H1 (cell line): ENCODE results near the gene HHIP. TPM values are rescaled to one million over a fixed set of nuclear protein-coding genes. Genes with fewer than 3 reads are reported as not detected.

Experiments used
- CTCF ChIA-PET: fragments of 300-600 bp; sonication (Branson Sonifier 250); formaldehyde crosslinking; loops from one replicate; lab custom pipeline; 2021; ENCODE audit not compliant: partially characterized antibody; lab: Charles Lee
- POLR2A ChIA-PET: fragments of 300-600 bp; sonication (Branson Sonifier 250); formaldehyde crosslinking; loops from one replicate; lab custom pipeline; 2021; ENCODE audit warnings: inconsistent platforms; ENCODE audit not compliant: partially characterized antibody; lab: Charles Lee
- DNase-seq, 2 experiments: peaks; one replicate each; pipeline versions ENCODE4 v3.0.0 to v3.0.0-alpha.2; 2010 to 2022; ENCODE audit warnings: low spot score in 2 of 2, low read depth in 1 of 2, mixed read lengths in 1 of 2
- FAIRE-seq: peaks from 2 replicates; lab custom pipeline; 2011; peaks lifted over from hg19 to GRCh38; lab: Jason Lieb, UNC
- H2AFZ ChIP-seq: 2 replicates; pipeline ENCODE4 v1.8.1; 2012; ENCODE audit warnings: low read length, inconsistent platforms
- H2AK5ac ChIP-seq: 2 replicates; pipeline ENCODE4 v1.6.1; 2013; ENCODE audit warnings: low read depth, low read length
- H2BK120ac ChIP-seq: replicated peaks from 2 replicates; pipeline ENCODE3; 2013; ENCODE audit warnings: low read depth, low read length, inconsistent platforms
- H2BK12ac ChIP-seq: 2 replicates; pipeline ENCODE4 v1.6.1; 2013; ENCODE audit warnings: low read depth, low read length
- H2BK15ac ChIP-seq: 2 replicates; pipeline ENCODE4 v1.6.1; 2013; ENCODE audit warnings: low read length
- H2BK20ac ChIP-seq: 2 replicates; pipeline ENCODE4 v1.6.1; 2013; ENCODE audit warnings: low read length
- H2BK5ac ChIP-seq: 2 replicates; pipeline ENCODE4 v1.6.1; 2013; ENCODE audit warnings: low read depth, low read length
- H3K14ac ChIP-seq: 2 replicates; pipeline ENCODE4 v1.6.1; 2013; ENCODE audit warnings: inconsistent platforms; ENCODE audit not compliant: insufficient read length
- H3K18ac ChIP-seq: 2 replicates; pipeline ENCODE4 v1.6.1; 2013; ENCODE audit warnings: low read length; ENCODE audit errors: extremely low read depth
- H3K23ac ChIP-seq: 2 replicates; pipeline ENCODE4 v1.6.1; 2013; ENCODE audit warnings: inconsistent platforms; ENCODE audit not compliant: insufficient read length
- H3K23me2 ChIP-seq: 2 replicates; pipeline ENCODE4 v1.6.1; 2013; ENCODE audit warnings: low read depth, low read length
- H3K27ac ChIP-seq: 2 replicates; pipeline ENCODE4 v1.6.1; 2011; ENCODE audit warnings: low read depth, low read length, inconsistent platforms
- H3K27me3 ChIP-seq, 4 experiments: replicated peaks in 1 of 4; 1 replicate in 1 of 4; 2 replicates in 3 of 4; pipeline versions ENCODE4 v1.6.1 to v1.8.1; 2011 to 2013; ENCODE audit warnings: low read length in 3 of 4, mild to moderate bottlenecking in 3 of 4, inconsistent platforms in 2 of 4, mixed read lengths in 2 of 4, moderate library complexity in 1 of 4; ENCODE audit not compliant: control insufficient read depth in 3 of 4, insufficient read depth in 3 of 4; ENCODE audit errors: extremely low read depth in 1 of 4
- H3K36me3 ChIP-seq, 4 experiments: 2 replicates each; pipeline versions ENCODE4 v1.6.1 to v1.8.1; 2011 to 2013; ENCODE audit warnings: mild to moderate bottlenecking in 4 of 4, low read length in 3 of 4, moderate library complexity in 2 of 4, control low read depth in 1 of 4, inconsistent platforms in 1 of 4; ENCODE audit not compliant: insufficient read depth in 4 of 4, control insufficient read depth in 2 of 4
- H3K4ac ChIP-seq: replicated peaks from 2 replicates; pipeline ENCODE3; 2013; ENCODE audit warnings: low read length, low read depth, mixed read lengths, inconsistent platforms; ENCODE audit not compliant: insufficient read length
- H3K4me1 ChIP-seq, 4 experiments: replicated peaks in 1 of 4; 1 replicate in 1 of 4; 2 replicates in 3 of 4; pipeline versions ENCODE4 v1.6.1 to v1.8.1; 2011 to 2013; ENCODE audit warnings: low read length in 3 of 4, inconsistent platforms in 2 of 4, mixed read lengths in 1 of 4; ENCODE audit not compliant: insufficient read depth in 4 of 4, control insufficient read depth in 3 of 4
- H3K4me2 ChIP-seq, 2 experiments: 2 replicates each; pipeline versions ENCODE4 v1.6.1 to v1.8.1; 2011 to 2013; ENCODE audit warnings: low read depth in 2 of 2, low read length in 2 of 2, control low read depth in 1 of 2, inconsistent platforms in 1 of 2, mild to moderate bottlenecking in 1 of 2; ENCODE audit not compliant: insufficient read depth in 1 of 2
- H3K4me3 ChIP-seq, 4 experiments: fragments of 200-600, 300-600 bp in 1 of 4; sonication (generic), shearing (Covaris generic), sonication (Bioruptor Twin) in 1 of 4; 2 replicates each; pipeline versions ENCODE4 v1.5.1 to v1.8.1; 2011 to 2016; ENCODE audit warnings: low read length in 4 of 4, low read depth in 3 of 4, control low read depth in 2 of 4, inconsistent platforms in 2 of 4, mild to moderate bottlenecking in 2 of 4, mixed read lengths in 1 of 4, moderate library complexity in 1 of 4; ENCODE audit not compliant: insufficient read depth in 2 of 4; ENCODE audit errors: extremely low read depth in 1 of 4
- H3K56ac ChIP-seq: replicated peaks from 2 replicates; pipeline ENCODE3; 2013; ENCODE audit warnings: low read depth, mild to moderate bottlenecking, mixed read lengths, low read length, inconsistent platforms; ENCODE audit not compliant: insufficient read length
- H3K79me1 ChIP-seq: 2 replicates; pipeline ENCODE4 v1.6.1; 2013; ENCODE audit warnings: low read depth, low read length, control low read depth
- H3K79me2 ChIP-seq, 2 experiments: 2 replicates each; pipeline versions ENCODE4 v1.6.1 to v1.8.1; 2012 to 2013; ENCODE audit warnings: low read length in 2 of 2, mild to moderate bottlenecking in 2 of 2, inconsistent platforms in 1 of 2; ENCODE audit not compliant: insufficient read depth in 2 of 2, control insufficient read depth in 1 of 2
- H3K9ac ChIP-seq, 4 experiments: replicated peaks in 1 of 4; 1 replicate in 1 of 4; 2 replicates in 3 of 4; pipeline versions ENCODE4 v1.6.1 to v1.8.1; 2011 to 2013; ENCODE audit warnings: low read depth in 3 of 4, low read length in 3 of 4, control low read depth in 2 of 4, mild to moderate bottlenecking in 2 of 4, moderate library complexity in 2 of 4, inconsistent platforms in 1 of 4; ENCODE audit errors: extremely low read depth in 1 of 4
- H3K9me3 ChIP-seq, 2 experiments: 2 replicates each; pipeline versions ENCODE4 v1.6.1 to v1.8.1; 2012 to 2013; ENCODE audit warnings: mild to moderate bottlenecking in 2 of 2, moderate library complexity in 2 of 2, control low read depth in 1 of 2, inconsistent platforms in 1 of 2, low read depth in 1 of 2, low read length in 1 of 2, mixed read lengths in 1 of 2; ENCODE audit not compliant: insufficient read depth in 2 of 2
- H4K20me1 ChIP-seq, 2 experiments: replicated peaks in 1 of 2; 2 replicates each; pipeline versions ENCODE3 to v1.8.1; 2011 to 2013; ENCODE audit warnings: inconsistent platforms in 2 of 2, low read length in 2 of 2, mild to moderate bottlenecking in 1 of 2; ENCODE audit not compliant: insufficient read depth in 2 of 2, control insufficient read depth in 1 of 2
- H4K5ac ChIP-seq: 2 replicates; pipeline ENCODE4 v1.6.1; 2013; ENCODE audit warnings: low read length, low read depth, mixed read lengths, inconsistent platforms; ENCODE audit not compliant: insufficient read length
- H4K8ac ChIP-seq: 2 replicates; pipeline ENCODE4 v1.8.0; 2013; ENCODE audit warnings: mild to moderate bottlenecking, moderate library complexity, low read length, inconsistent platforms; ENCODE audit not compliant: insufficient read depth; ENCODE audit errors: extremely low read depth
- H4K91ac ChIP-seq: replicated peaks from 2 replicates; pipeline ENCODE3; 2013; ENCODE audit warnings: low read length, mixed read lengths, inconsistent platforms; ENCODE audit not compliant: insufficient read length
- BRCA1 ChIP-seq: IDR thresholded peaks from 2 replicates; pipeline ENCODE4 v1.6.1; 2012; ENCODE audit warnings: low read depth, low read length, improper control_type of control experiment
- CHD1 ChIP-seq: IDR thresholded peaks from 2 replicates; pipeline ENCODE4 v1.6.1; 2012; ENCODE audit warnings: low read depth, low read length, improper control_type of control experiment
- HDAC2 ChIP-seq, 2 experiments: fragments of 300-600 bp in 1 of 2; sonication (generic) in 1 of 2; IDR thresholded peaks; 2 replicates each; pipeline ENCODE4 v1.6.1; 2011 to 2012; ENCODE audit warnings: low read depth in 2 of 2, low read length in 2 of 2, mild to moderate bottlenecking in 2 of 2, moderate library complexity in 2 of 2, borderline replicate concordance in 1 of 2, inconsistent platforms in 1 of 2
- JUND ChIP-seq: IDR thresholded peaks from 2 replicates; pipeline ENCODE4 v1.6.1; 2011; ENCODE audit warnings: mild to moderate bottlenecking, improper control_type of control experiment, low read length
- KDM4A ChIP-seq: IDR thresholded peaks from one replicate; pipeline ENCODE4 v1.7.1; 2012; ENCODE audit warnings: low read depth, mild to moderate bottlenecking, moderate library complexity, low read length, inconsistent platforms; ENCODE audit not compliant: severe bottlenecking
- MAX ChIP-seq: IDR thresholded peaks from 2 replicates; pipeline ENCODE4 v1.6.1; 2012; ENCODE audit warnings: inconsistent platforms
- RXRA ChIP-seq: IDR thresholded peaks from 2 replicates; pipeline ENCODE4 v1.6.1; 2011; ENCODE audit warnings: low read depth, mild to moderate bottlenecking, low read length, moderate library complexity; ENCODE audit not compliant: insufficient read depth
- TAF7 ChIP-seq: optimal IDR thresholded peaks from 2 replicates; pipeline ENCODE3; 2011; ENCODE audit warnings: low read depth, mild to moderate bottlenecking, inconsistent platforms, low read length, moderate library complexity, borderline replicate concordance
- YY1 ChIP-seq: IDR thresholded peaks from 2 replicates; pipeline ENCODE4 v1.6.1; 2011; ENCODE audit warnings: low read depth, mild to moderate bottlenecking, low read length
- ZNF274 ChIP-seq: IDR thresholded peaks from 2 replicates; pipeline ENCODE4 v1.7.0; 2012; ENCODE audit warnings: low read length, borderline replicate concordance; ENCODE audit errors: extremely low read depth
- WGBS, 2 experiments: shearing (Covaris generic) in 1 of 2; methylation state at CpG; one replicate each; pipeline versions ENCODE4 v1.1.6 to v1.1.7; 2013 to 2015; ENCODE audit warnings: low lambda C conversion rate in 2 of 2, mixed read lengths in 2 of 2, inconsistent platforms in 1 of 2, low coverage in 1 of 2, missing lambda C conversion rate in 1 of 2; ENCODE audit not compliant: insufficient replicate concordance in 2 of 2, insufficient coverage in 1 of 2, insufficient read length in 1 of 2; ENCODE audit errors: extremely low coverage in 1 of 2, missing lambda C conversion rate in 1 of 2; 5-methylcytosine and 5-hydroxymethylcytosine counted together
- polyA plus RNA-seq, 7 experiments: library from polyadenylated mRNA; depleted of rRNA in 3 of 7; stranded (reverse) in 5 of 7; unstranded in 2 of 7; fragments of >200 nt in 5 of 7; fragments of 200-250 nt in 2 of 7; gene quantifications; 1 replicate in 5 of 7; 2 replicates in 1 of 7; 4 replicates in 1 of 7; pipeline versions ENCODE4 v1.2.1 to v1.2.3, GENCODE V29; 2011 to 2013; ENCODE audit warnings: missing spikeins in 2 of 7, mixed read lengths in 2 of 7
- total RNA-seq: library from RNA; stranded (reverse); fragmentation: NEBNext Ultra II Directional; extraction: Animal tissue kit (Norgen Biotek cat#: 25700); gene quantifications from 2 replicates; pipeline ENCODE4 v1.2.1, GENCODE V29; 2021

HHIP gene
- total and polyA plus RNA-seq, 2 of the 8 experiments (the other 6 are each of a cell fraction or from before 2014, with no cell fraction given) = 0.05 to 1.3 TPM

- no peak overlapping the region for H2BK12ac ChIP-seq
- no peaks in the 10 kb centered on the region for H3K9me3 ChIP-seq
- H4K8ac ChIP-seq = no peak overlapping the region
- no peak overlapping the region for H3K18ac ChIP-seq
- DNase-seq (no peak), FAIRE-seq (no peak)
- no peak overlapping the region for H3K4me3 ChIP-seq
- H3K14ac ChIP-seq = no peak overlapping the region
- H2AFZ ChIP-seq = no peak overlapping the region
- POLR2A ChIA-PET = interaction anchor here (0.8 kb wide), 1 partner anchor 25 kb away, joined by 3 read pairs; no protein-coding TSS in a partner anchor
- no peak overlapping the region for H3K23ac ChIP-seq
- 88% methylated on average over 2 of the region's 2 CpGs; no CpG with 5 or more reads in 1 of the 2 experiments for WGBS, 2 experiments
- H2BK20ac ChIP-seq = no peak overlapping the region
- no peak overlapping the region for H3K4ac ChIP-seq
- H3K23me2 ChIP-seq = no peaks in the 10 kb centered on the region
- peaks cover 0 to 2% (median under 1%) of the 10 kb centered on the region in 4 experiments; a peak in 2 of 7 replicates for H3K4me1 ChIP-seq
- no peak overlapping the region for H2AK5ac ChIP-seq
- no peaks in the 10 kb centered on the region for H3K79me2 ChIP-seq
- no peaks in the 10 kb centered on the region for H3K79me1 ChIP-seq
- H2BK120ac ChIP-seq = no peak overlapping the region
- H3K36me3 ChIP-seq = no peaks in the 10 kb centered on the region
- no peak overlapping the region for H3K4me2 ChIP-seq
- H3K56ac ChIP-seq = no peak overlapping the region
- no peak overlapping the region for H2BK15ac ChIP-seq
- H3K27ac ChIP-seq = no peak overlapping the region
- H3K27me3 ChIP-seq = no peaks in the 10 kb centered on the region
- no peak overlapping the region for H3K9ac ChIP-seq
- H2BK5ac ChIP-seq = no peak overlapping the region
- H4K5ac ChIP-seq = no peak overlapping the region
- H4K20me1 ChIP-seq = no peaks in the 10 kb centered on the region
- no peak overlapping the region for H4K91ac ChIP-seq
- CTCF ChIA-PET = interaction anchor here (0.6 kb wide), 1 partner anchor 117 kb away, joined by 3 read pairs; no protein-coding TSS in a partner anchor
- TF ChIP-seq BRCA1 (no peak), YY1 (no peak), HDAC2 (IDR thresholded peaks at IDR 0.05; ENCODE audit: borderline replicate concordance in 1 of 2, low read depth in 2 of 2, low read length in 2 of 2) (no peak), MAX (no peak), KDM4A (no peak), JUND (no peak), TAF7 (no peak), CHD1 (no peak), ZNF274 (no peak), RXRA (no peak)
These were observed 41.0 kb downstream of the HHIP start for GRCh38 chr4:144686921-144687320.
